HG03521 (cell line): ENCODE results near the gene F2RL3.
"Not testable (repeated sequence)": the region's sequence is repeated elsewhere in the genome, so short reads cannot be mapped to it uniquely, and the experiment has no call there.

Experiments
- ATAC-seq: cut with Tn5 transposase; IDR thresholded peaks from one replicate; pipeline ENCODE4 v1.9.1; 2021; ENCODE audit warnings: mild to moderate bottlenecking, moderate library complexity; ENCODE audit not compliant: unreplicated experiment

Gene F2RL3

GRCh38 chr19:16919496-16919895 is 30.7 kb downstream of the F2RL3 start:
- no peak for ATAC-seq

GRCh38 chr19:16920816-16921529 is 32.2 kb downstream of the F2RL3 start:
- no peak for ATAC-seq

GRCh38 chr19:16921766-16922591 is 33.2 kb downstream of the F2RL3 start:
- no peak for ATAC-seq

- ATAC-seq = no peak
Observed at GRCh38 chr19:16922592-16922934, 33.8 kb downstream of the F2RL3 start.

GRCh38 chr19:16922949-16923348 is 34.1 kb downstream of the F2RL3 start:
- no peak for ATAC-seq

- ATAC-seq = no peak
Observed at GRCh38 chr19:16927883-16928282, 39.1 kb downstream of the F2RL3 start.

GRCh38 chr19:16928351-16928750 is 39.6 kb downstream of the F2RL3 start:
- ATAC-seq = no peak

GRCh38 chr19:16928916-16929315 is 40.1 kb downstream of the F2RL3 start:
- ATAC-seq = no peak

- ATAC-seq = no peak
Observed at GRCh38 chr19:16930753-16931152, 42.0 kb downstream of the F2RL3 start.

- ATAC-seq = no peak
Observed at GRCh38 chr19:16931306-16931705, 42.5 kb downstream of the F2RL3 start.

- no peak for ATAC-seq
Observed at GRCh38 chr19:16934489-16934888, 45.7 kb downstream of the F2RL3 start.

GRCh38 chr19:16936901-16937300 is 48.1 kb downstream of the F2RL3 start:
- no peak for ATAC-seq

- ATAC-seq = not testable (repeated sequence)
Observed at GRCh38 chr19:16937796-16938195, 49.0 kb downstream of the F2RL3 start.

GRCh38 chr19:16938211-16938610 is 49.4 kb downstream of the F2RL3 start:
- no peak for ATAC-seq

- not testable (repeated sequence) for ATAC-seq
Observed at GRCh38 chr19:16940063-16940462, 51.3 kb downstream of the F2RL3 start.

- ATAC-seq = no peak
Observed at GRCh38 chr19:16940626-16941025, 51.8 kb downstream of the F2RL3 start.
